ENCODE results near the gene ABCC4.
A peak's percentile ranks its signal among the peaks of the same experiment; 100 is the strongest.

Gene ABCC4

DNA sequence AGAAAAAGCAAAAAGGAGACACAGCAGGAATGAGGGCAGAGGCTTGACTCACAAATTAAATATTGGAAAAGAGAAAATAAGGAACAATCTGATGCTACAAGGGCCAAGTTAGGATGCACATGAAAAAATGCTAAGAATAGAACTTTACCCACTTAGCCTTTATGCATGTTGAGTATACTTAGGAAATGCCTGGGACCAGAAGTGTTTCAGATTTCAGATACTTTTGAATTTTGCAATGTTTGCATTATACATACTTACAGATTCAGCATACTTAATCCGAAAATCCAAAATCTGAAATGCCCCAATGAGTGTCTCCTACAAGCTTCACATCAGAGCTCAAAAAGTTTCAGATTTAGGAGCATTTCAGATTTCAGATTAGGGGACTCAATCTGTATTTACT, 262.3 kb downstream of the ABCC4 start:
- DNase-seq = no peak

DNA sequence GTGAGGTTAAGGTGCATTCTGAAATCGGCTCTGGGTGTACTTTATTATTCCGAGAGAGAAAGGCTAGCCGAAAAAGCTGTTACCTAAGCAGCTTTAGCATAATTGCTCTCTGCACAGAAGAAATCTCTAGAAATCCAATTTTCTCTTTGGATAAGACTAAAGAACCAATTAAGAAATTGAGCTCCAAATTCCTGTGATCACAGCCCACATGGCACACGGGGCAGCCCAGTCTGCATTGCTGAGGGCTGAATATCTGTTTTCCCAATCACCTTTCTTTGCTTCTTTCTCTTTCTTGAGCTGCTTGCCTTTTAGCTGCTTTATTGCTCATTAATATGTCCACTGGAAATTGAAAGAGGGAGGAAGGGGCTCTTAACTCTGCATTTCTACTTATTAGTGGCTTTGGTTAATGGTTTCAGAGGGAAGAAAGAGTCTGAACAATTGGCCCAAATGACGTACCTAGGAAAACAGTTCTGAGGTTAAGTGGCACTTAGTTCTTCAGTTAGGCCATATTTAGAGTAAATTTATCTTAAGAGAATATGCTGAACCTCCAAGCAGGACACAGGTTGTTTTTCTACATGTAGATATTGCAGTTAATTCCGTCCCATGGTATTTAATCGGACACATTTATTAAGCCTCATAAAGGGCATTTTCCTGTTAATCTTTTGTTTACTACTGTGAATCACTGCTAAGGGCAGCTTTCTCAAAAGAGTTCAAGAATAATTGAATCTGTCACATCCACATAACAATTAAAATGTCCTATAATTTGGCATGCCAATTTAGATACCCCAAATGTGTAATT, 265.7 kb downstream of the ABCC4 start:
- no peak for DNase-seq

DNA sequence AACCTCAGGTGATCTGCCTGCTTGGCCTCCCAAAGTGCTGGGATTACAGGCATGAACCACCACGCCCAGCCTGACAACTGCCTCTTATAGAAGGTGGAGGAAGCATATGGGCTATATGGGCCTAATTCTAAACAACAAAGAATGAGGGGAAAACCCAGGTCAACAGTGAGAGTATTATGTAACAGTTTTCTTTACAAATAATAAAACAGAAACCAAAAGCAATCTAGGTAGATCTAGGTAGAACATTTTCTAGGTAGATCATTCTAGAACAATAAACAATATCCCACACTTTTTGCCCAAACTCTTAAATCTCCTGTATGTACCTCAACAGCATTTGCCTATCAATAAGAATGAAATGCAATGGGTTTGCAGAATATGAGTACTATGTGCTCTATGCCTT, 267.4 kb downstream of the ABCC4 start:
- DNase-seq = no peak

- DNase-seq = no peak
These were observed 269.1 kb downstream of the ABCC4 start for GRCh38 chr13:95032121-95032520.

- no peak for DNase-seq
These were observed 270.4 kb downstream of the ABCC4 start for GRCh38 chr13:95030821-95031343.

DNA sequence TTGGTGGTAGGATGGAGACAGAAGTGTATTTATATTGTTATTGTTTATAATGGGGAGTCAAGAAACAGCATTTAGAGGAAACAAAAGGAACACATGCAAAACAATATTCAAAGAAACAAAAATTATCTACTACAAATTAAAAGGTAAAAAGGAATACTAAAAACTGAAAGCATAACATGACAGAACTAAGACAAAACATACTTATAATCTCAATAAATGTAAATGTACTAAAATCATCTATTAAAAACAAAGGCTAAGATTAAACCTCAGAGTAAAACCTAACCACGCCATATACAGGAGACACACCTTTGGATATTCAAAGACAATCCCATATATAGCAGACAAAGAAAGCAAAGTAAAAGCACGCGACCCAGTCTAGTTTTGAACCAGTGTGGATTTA, 273.6 kb downstream of the ABCC4 start:
- no peak for DNase-seq

DNA sequence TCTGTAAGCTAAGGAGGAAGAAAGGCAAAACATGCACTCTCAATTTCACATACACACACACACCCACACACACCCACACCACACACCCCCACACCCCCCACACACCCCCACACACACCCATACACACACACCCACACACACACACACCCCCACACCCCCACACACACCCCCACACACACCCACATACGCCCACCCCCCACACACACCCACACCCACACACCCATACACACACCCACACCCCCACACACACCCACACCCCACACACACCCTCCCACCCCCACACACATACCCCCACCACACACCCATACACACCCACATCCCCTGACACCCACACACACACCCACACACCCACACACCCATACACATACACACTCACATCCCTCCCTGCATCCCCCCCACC, 276.1 kb downstream of the ABCC4 start:
- DNase-seq = no peak

DNA sequence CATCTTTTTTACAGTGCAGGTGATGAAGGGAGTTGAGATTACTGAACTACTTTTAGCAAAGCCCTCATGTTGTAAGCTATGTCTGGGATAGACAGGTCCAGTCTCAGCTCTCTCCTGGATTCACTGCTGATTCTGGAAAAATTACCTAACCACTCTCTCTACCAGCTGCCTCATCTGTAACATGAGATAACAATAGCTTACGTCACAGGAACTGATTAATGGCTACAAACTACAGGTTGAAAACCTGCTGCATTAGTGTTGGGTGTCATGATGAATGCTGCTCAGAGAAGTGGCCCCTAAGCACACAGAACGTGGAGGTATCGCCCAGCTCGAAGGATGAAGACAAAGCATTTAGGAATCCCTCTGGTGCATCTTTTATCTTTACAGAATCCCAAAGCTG, 277.8 kb downstream of the ABCC4 start:
- no peak for DNase-seq

DNA sequence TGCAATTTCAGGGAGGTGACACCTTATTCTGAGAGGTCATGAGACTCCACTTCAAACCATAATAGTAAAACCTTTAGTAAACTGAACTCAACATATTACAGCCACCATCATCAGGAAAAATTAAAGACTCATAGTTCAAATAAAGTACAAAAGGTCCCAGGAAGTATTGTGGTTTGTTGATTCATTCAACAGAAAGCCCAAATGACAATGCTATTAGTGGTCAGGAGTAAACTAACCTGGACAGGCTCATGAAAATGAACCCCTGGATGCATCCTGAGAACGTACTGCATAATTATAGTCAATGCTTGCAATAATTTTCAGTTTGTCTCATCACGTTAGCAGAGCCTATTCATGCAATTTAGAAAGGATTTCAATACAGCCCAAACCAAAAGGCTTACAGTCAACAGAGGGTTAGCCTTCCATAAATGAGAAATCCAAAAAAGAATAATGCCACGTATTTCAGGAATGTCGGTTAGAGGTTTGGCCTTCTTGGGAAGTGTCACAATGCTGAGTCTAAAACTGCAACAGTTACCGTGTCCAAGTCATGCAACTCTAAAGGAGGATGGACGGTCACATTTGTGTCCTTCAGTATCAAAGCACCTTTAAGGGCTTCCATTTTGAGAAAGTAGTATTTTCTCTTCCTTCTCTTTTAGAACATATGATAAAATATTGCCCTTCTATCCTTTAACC, 280.8 kb downstream of the ABCC4 start:
- DNase-seq = no peak

- DNase-seq = no peak
These were observed 281.4 kb downstream of the ABCC4 start for GRCh38 chr13:95019886-95020285.

DNA sequence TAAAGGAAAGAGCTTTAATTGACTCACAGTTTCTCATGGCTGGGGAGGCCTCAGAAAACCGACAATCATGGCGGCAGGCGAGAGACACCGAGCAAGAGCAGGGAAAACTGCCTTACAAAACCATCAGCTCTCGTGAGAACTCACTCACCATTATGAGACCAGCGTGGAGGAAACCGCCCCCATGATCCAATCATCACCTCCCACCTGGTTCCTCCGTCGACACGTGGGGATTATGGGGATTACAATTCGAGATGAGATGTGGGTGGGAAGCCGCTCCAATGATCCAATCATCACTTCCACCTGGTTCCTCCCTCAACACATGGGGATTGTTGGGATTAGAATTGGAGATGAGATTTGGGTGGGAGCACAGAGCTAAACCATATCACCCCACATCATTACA, 293.9 kb downstream of the ABCC4 start:
- no peak for DNase-seq

DNA sequence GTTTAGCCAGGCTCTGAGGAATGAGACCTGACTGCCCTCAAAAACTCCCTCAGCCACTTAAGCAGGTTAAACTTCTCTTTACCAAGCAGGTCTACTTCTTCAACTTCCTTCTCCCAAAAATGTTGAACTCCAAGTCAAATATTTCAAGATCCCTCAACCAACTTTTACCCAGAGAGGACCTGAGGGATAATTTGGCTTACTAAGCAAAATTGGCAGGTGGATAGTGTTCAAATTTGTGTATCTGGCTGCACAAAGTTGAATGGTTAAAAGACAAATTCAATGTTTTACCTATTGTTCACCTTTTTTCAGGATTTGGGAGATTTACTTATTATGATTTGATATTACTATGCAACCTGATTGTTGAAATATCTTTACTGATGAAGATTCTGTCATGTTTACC, 296.0 kb downstream of the ABCC4 start:
- DNase-seq = no peak

GRCh38 chr13:95003019-95003813, 298.0 kb downstream of the ABCC4 start:
- peak in 1 of 14 donors; percentile 3 for DNase-seq

- no peak for DNase-seq
These were observed 299.1 kb downstream of the ABCC4 start for GRCh38 chr13:95002126-95002525.

DNA sequence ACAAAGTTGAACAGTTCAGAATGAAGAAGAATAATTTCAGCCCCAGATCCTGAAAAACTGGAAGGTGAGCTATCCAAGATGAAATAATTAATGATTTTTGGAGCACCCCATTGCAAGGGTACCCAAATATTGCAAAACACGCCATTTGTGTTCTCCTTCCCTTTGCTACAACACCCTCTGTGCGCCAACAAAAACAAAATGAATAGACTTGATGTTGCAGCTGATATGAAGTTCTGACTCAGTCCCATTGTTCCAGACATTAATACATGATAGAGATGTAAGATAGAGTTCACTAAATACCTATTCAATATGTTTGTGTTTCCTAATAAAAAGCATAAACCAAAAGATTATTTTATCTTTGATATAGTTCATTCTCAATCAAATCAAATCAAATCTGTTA, 301.4 kb downstream of the ABCC4 start:
- no peak for DNase-seq

DNA sequence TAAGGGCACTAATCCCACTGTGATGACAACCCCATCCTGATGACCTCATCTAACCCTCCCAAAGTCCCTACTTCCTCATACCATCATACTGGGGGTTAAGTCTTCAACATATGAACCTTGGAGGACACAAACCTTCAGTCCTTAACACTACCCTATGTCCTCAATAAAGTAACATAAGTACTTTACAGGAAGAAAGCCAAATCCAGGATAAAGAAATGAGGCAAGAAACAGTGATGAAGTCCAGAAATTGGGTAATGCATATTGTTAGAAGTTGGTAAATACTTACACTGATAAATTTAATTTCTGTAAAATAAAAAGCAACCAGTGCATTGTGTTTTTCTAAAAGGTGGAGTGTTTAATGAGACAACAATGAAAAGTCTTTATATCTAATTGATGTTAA, 304.1 kb downstream of the ABCC4 start:
- no peak for DNase-seq

DNA sequence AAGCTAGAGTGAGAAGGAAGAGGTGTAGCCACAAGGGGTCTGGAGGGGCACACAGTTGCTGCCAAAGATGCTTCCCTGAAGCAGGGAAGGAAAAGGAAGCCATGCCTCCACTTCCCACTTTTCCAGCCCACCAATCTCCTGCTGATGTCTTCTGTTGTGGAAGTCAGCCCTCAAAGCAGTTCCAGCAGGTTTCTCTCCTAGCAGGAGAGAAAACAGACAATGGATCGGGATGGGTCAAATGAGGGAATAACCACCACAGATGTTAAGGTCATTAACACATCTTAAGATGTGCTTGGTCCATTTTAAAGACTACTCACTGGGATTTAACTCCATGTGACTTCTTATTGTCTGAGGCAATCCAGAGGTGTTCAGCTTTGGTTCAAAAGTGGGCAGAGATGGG, 304.8 kb downstream of the ABCC4 start:
- DNase-seq = no peak

DNA sequence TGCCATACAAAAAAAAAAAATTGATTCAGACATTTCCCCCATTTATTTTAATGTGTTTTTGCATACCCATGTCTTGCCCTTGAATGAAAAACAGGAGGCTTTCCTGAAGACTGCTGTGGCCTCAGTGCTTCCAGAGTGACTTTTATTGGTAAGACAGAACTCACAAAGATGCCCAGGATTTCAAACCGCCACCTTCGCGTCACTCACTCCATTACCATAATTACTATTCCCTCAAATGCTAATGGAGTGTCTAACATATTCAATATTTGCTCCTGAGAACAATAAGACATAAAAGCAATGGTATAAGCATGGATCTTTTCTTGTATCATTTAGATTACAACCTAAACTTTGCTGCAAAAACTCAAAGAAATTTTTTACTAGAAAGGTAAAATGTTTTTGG, 306.7 kb downstream of the ABCC4 start:
- no peak for DNase-seq

DNA sequence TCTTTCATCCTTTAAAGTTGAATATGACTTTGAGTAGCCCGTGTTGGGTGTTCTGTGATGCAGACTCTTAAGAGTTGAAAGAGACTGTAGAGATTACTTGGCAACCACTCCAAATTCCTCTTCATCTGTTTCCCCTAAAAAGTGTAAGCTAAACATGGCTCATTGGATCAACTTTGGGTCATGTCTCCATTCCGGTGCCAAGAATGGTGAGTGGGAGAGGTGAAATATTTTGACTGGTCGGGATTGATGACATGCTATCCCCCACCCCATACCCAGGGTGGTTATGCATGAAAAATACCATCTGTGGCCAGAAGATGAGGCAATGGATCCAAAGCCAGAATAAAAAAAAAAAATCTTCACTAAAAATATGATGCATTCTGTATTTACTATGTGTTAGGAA, 307.6 kb downstream of the ABCC4 start:
- DNase-seq = no peak

GRCh38 chr13:94992036-94992960, 309.0 kb downstream of the ABCC4 start:
- no peak for DNase-seq

- DNase-seq = no peak
These were observed 312.6 kb downstream of the ABCC4 start for GRCh38 chr13:94988654-94989053.

DNA sequence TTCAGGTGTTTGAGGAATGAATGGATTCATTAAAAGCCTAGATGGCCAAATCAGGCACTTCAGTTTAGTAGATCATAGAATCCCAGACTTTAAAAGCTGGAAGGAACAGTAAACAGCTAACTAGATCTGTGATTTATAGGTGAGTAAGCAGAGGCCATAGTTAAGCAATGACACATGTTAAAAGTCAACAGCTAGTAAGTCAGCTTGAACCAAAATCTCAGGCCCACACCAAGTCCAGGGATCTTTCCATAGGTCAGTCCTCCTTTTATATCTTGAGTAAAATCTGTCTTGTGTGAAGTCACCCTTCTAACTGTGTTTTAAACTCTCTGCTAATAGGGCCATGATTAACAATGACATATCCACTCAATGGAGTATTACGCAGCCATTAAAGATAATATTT, 313.4 kb downstream of the ABCC4 start:
- DNase-seq = no peak

Measured in C1 segment of cervical spinal cord (tissue), 14 donors.